Calu3 (cell line): ENCODE measurements around the gene TEX9. TPM values are rescaled to one million over a fixed set of nuclear protein-coding genes. Genes with fewer than 3 reads are reported as not detected.
"Not testable (repeated sequence)": the region's sequence is repeated elsewhere in the genome, so short reads cannot be mapped to it uniquely, and the experiment has no call there.

Experiments
- BruUV-seq: library from RNA; stranded (reverse); fragments of 400-500 nt; replicated peaks from 2 replicates; lab custom pipeline; 2021; lab: Mats Ljungman, UMichigan
- CTCF ChIA-PET: fragments of 300-600 bp; sonication (Branson Sonifier 250); formaldehyde crosslinking; loops from one replicate; lab custom pipeline; 2022; ENCODE audit warnings: antibody characterized with exemption; lab: Charles Lee
- DNase-seq: peaks from one replicate; pipeline ENCODE4 v3.0.0; 2022
- H3K27ac Mint-ChIP-seq: one replicate; pipeline ENCODE4 v1.8.0; 2022; ENCODE audit warnings: mixed read lengths; ENCODE audit not compliant: unreplicated experiment
- H3K27me3 Mint-ChIP-seq: one replicate; pipeline ENCODE4 v1.8.0; 2022; ENCODE audit warnings: mixed read lengths; ENCODE audit not compliant: unreplicated experiment
- H3K36me3 Mint-ChIP-seq: one replicate; pipeline ENCODE4 v1.8.0; 2022; ENCODE audit warnings: mild to moderate bottlenecking, moderate library complexity, mixed read lengths; ENCODE audit not compliant: insufficient read depth, unreplicated experiment
- H3K4me1 Mint-ChIP-seq: one replicate; pipeline ENCODE4 v1.8.0; 2022; ENCODE audit warnings: mild to moderate bottlenecking, low read depth, mixed read lengths; ENCODE audit not compliant: unreplicated experiment
- H3K4me3 Mint-ChIP-seq: one replicate; pipeline ENCODE4 v1.8.0; 2022; ENCODE audit warnings: mild to moderate bottlenecking, low read depth, moderate library complexity, mixed read lengths; ENCODE audit not compliant: unreplicated experiment
- H3K9me3 Mint-ChIP-seq: one replicate; pipeline ENCODE4 v1.8.0; 2022; ENCODE audit warnings: low read depth, mixed read lengths; ENCODE audit not compliant: unreplicated experiment
- CTCF ChIP-seq: fragments of 200-600 bp; IDR thresholded peaks from one replicate; pipeline ENCODE4 v1.8.0; 2022; ENCODE audit warnings: antibody characterized with exemption; ENCODE audit not compliant: unreplicated experiment
- intact Hi-C: fragments of 100-400 bp; cut with micrococcal nuclease; formaldehyde crosslinking; loops from one replicate; pipeline ENCODE4 v1.10.0; 2022; ENCODE audit not compliant: unreplicated experiment
- total RNA-seq: library from RNA; stranded (reverse); gene quantifications from 2 replicates; pipeline ENCODE4 v1.2.3, GENCODE V29; 2022

TEX9 gene
- total RNA-seq, 1 experiment from 2014 or later: 13.3 TPM

- no peak overlapping the region for H3K4me3 Mint-ChIP-seq
- no peaks in the 10 kb centered on the region for H3K9me3 Mint-ChIP-seq
- CTCF ChIA-PET: no interaction called here
- H3K36me3 Mint-ChIP-seq: peaks cover 6% of the 10 kb centered on the region
- no peaks in the 10 kb centered on the region for H3K4me1 Mint-ChIP-seq
- TF ChIP-seq CTCF: no peak
- no TSS peak for BruUV-seq
- intact Hi-C loops: no loop called here
- H3K27ac Mint-ChIP-seq: no peak overlapping the region
- no peaks in the 10 kb centered on the region for H3K27me3 Mint-ChIP-seq
- no peak for DNase-seq
Observed at GRCh38 chr15:56394909-56395308, 29.7 kb downstream of the TEX9 start.

DNA sequence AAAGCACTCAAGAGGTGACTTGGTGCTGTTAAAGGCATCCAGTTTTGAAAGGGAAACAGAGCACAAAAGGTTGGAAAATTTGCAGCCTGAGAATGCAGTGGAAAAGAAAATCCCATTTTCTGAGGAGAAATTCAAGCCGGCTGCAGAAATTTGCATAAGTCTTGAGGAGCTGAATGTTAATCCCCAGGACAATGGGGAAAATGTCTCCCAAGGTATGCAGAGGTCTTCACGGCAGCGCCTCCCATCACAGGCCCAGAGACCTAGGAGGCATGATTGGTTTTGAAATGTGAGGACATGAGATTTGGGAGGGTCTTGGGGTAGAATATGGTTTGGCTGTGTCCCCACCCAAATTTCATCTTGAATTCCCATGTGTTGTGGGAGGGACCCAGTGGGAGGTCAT, 32.1 kb downstream of the TEX9 start:
- H3K4me3 Mint-ChIP-seq, BruUV-seq, H3K9me3 Mint-ChIP-seq, H3K4me1 Mint-ChIP-seq, H3K27me3 Mint-ChIP-seq, DNase-seq, H3K27ac Mint-ChIP-seq, CTCF ChIA-PET, H3K36me3 Mint-ChIP-seq, intact Hi-C loops: not testable (repeated sequence)

GRCh38 chr15:56399209-56399608, 34.0 kb downstream of the TEX9 start:
- H3K4me3 Mint-ChIP-seq, CTCF ChIA-PET, BruUV-seq, H3K27me3 Mint-ChIP-seq, H3K9me3 Mint-ChIP-seq, H3K36me3 Mint-ChIP-seq, DNase-seq, H3K27ac Mint-ChIP-seq, intact Hi-C loops, H3K4me1 Mint-ChIP-seq: not testable (repeated sequence)

DNA sequence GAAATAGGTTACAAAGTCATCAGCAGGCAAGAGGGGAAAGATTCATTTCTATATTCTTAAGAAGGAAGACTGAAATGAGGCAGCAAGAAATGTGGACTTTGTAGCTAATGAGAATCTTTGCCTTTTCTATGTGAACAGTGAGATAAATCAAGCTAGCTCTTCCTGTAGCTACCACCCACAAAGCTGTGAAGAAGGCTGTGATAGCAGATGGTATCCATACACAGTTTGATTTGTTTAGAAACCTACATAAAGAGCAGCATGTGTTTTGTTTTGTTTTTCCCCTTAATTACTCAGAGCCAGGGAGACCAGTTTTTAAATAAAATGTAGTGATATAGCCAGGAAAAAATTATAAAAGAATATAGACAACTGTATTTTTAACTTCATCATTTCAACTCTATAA, 45.5 kb downstream of the TEX9 start:
- no TSS peak for BruUV-seq
- CTCF ChIA-PET: no interaction called here
- no peak for TF ChIP-seq CTCF
- Mint-ChIP-seq H3K27ac (no peak overlapping the region), H3K36me3 (no peaks in the 10 kb centered on the region), H3K4me1 (no peaks in the 10 kb centered on the region), H3K4me3 (no peak overlapping the region), H3K27me3 (no peaks in the 10 kb centered on the region), H3K9me3 (no peaks in the 10 kb centered on the region)
- intact Hi-C loops: no loop called here
- DNase-seq: no peak

- CTCF ChIA-PET: no interaction called here
- no peak for TF ChIP-seq CTCF
- intact Hi-C loops: no loop called here
- BruUV-seq: no TSS peak
- Mint-ChIP-seq H3K4me3 (no peak overlapping the region), H3K4me1 (no peaks in the 10 kb centered on the region), H3K9me3 (no peaks in the 10 kb centered on the region), H3K27ac (no peak overlapping the region), H3K36me3 (no peaks in the 10 kb centered on the region), H3K27me3 (no peaks in the 10 kb centered on the region)
- no peak for DNase-seq
Observed at GRCh38 chr15:56411122-56411749, 46.0 kb downstream of the TEX9 start.

- H3K9me3 Mint-ChIP-seq, H3K4me1 Mint-ChIP-seq, intact Hi-C loops, H3K36me3 Mint-ChIP-seq, BruUV-seq, H3K27ac Mint-ChIP-seq, DNase-seq, CTCF ChIA-PET, H3K4me3 Mint-ChIP-seq, H3K27me3 Mint-ChIP-seq: not testable (repeated sequence)
Observed at GRCh38 chr15:56413114-56413733, 48.0 kb downstream of the TEX9 start.
